ENCODE data around the gene IER3IP1. TPM values are rescaled to one million over a fixed set of nuclear protein-coding genes. Genes with fewer than 3 reads are reported as not detected.

Gene IER3IP1
- total RNA-seq, 1 donor from 2014 or later: 17.3 TPM

Other genes with a start within 250 kb of the IER3IP1 start
- gene ELOA2, start 140.7 kb downstream of the IER3IP1 start, total RNA-seq (ENCODE audit: insufficient read depth, low replicate concordance): 1.9 TPM
- 10.4 TPM for gene HDHD2, start 25.9 kb downstream of the IER3IP1 start, total RNA-seq (ENCODE audit: insufficient read depth, low replicate concordance)
- 0.48 TPM for gene SKOR2, start 75.3 kb upstream of the IER3IP1 start, total RNA-seq (ENCODE audit: insufficient read depth, low replicate concordance)